ENCODE data around the gene ARHGEF28. TPM values are rescaled to one million over a fixed set of nuclear protein-coding genes. Genes with fewer than 3 reads are reported as not detected.

Gene ARHGEF28
- total RNA-seq, 1 donor from 2014 or later = 8.5 TPM

DNA sequence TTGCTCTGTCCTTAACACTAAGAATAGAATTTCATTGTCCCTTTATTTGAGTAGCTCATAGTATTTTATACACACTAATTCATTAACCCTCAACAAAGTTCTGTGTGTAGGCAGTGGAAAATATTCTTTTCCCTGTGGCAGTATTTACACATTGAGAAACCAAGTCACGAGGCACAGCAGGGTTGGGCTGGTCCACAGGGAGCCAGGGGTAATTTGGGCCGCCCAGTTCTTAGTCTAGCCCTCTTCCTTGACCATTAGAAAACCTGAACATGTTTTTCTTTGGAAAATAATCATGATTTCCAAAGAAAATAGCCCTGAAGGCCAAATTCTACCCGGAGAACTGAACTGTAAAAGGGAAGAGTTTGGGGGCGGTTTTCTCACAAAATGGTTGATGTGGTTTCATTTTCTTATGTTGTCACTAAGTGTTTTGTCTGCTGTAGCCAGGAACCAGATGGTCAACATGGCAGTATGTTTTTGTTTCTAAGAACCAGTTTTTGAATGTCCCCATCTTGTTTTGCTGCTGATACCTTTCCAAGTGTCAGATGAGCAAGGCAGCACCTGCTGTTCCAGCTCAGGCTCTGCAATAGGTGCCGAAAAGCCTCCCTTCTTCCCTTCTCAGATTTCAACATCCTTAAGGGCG lies 29.6 kb downstream of the ARHGEF28 start:
- no peak overlapping the region for H2AFZ ChIP-seq (ENCODE audit: low read depth, low read length)
- FAIRE-seq = no peak
- no peak overlapping the region for H3K4me3 ChIP-seq (ENCODE audit: insufficient read depth, low read depth, low read length)
- no peak overlapping the region for H3K9ac ChIP-seq (ENCODE audit: low read length)
- no peak overlapping the region for H3K4me3 Mint-ChIP-seq (ENCODE audit: unreplicated experiment)
- H3K36me3 ChIP-seq (ENCODE audit: insufficient read depth, low read length) = no peaks in the 10 kb centered on the region
- no peaks in the 10 kb centered on the region for H3K27me3 Mint-ChIP-seq (ENCODE audit: low read depth, unreplicated experiment)
- peaks cover 14% of the 10 kb centered on the region for H3K79me2 ChIP-seq (ENCODE audit: insufficient read depth, low read length)
- H3K27ac Mint-ChIP-seq (ENCODE audit: unreplicated experiment) = no peak overlapping the region
- peaks cover 2% of the 10 kb centered on the region for H3K36me3 Mint-ChIP-seq (ENCODE audit: low read depth, unreplicated experiment)
- no peaks in the 10 kb centered on the region for H3K27me3 ChIP-seq (ENCODE audit: insufficient read depth, low read length)
- no peaks in the 10 kb centered on the region for H3K9me3 ChIP-seq (ENCODE audit: insufficient read depth, low read depth, low read length)
- H3K4me1 Mint-ChIP-seq (ENCODE audit: low read depth, unreplicated experiment) = no peaks in the 10 kb centered on the region
- peaks cover 5% of the 10 kb centered on the region for H3K4me1 ChIP-seq (ENCODE audit: insufficient read depth, low read length)
- H4K20me1 ChIP-seq (ENCODE audit: insufficient read depth, low read length) = no peaks in the 10 kb centered on the region
- TF ChIP-seq, protein P1, sequence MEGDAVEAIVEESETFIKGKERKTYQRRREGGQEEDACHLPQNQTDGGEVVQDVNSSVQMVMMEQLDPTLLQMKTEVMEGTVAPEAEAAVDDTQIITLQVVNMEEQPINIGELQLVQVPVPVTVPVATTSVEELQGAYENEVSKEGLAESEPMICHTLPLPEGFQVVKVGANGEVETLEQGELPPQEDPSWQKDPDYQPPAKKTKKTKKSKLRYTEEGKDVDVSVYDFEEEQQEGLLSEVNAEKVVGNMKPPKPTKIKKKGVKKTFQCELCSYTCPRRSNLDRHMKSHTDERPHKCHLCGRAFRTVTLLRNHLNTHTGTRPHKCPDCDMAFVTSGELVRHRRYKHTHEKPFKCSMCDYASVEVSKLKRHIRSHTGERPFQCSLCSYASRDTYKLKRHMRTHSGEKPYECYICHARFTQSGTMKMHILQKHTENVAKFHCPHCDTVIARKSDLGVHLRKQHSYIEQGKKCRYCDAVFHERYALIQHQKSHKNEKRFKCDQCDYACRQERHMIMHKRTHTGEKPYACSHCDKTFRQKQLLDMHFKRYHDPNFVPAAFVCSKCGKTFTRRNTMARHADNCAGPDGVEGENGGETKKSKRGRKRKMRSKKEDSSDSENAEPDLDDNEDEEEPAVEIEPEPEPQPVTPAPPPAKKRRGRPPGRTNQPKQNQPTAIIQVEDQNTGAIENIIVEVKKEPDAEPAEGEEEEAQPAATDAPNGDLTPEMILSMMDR (IDR thresholded peaks at IDR 0.05; ENCODE audit: insufficient read depth, low read depth, low read length) = no peak
- TF ChIP-seq EZH2 (IDR thresholded peaks at IDR 0.05; ENCODE audit: insufficient read depth, low read length) = no peak
- H3K27ac ChIP-seq (ENCODE audit: low read depth, low read length) = no peak overlapping the region
- H3K4me2 ChIP-seq (ENCODE audit: low read length) = no peak overlapping the region
- DNase-seq (ENCODE audit: low read depth) = no peak
- no peaks in the 10 kb centered on the region for H3K9me3 Mint-ChIP-seq (ENCODE audit: unreplicated experiment)

DNA sequence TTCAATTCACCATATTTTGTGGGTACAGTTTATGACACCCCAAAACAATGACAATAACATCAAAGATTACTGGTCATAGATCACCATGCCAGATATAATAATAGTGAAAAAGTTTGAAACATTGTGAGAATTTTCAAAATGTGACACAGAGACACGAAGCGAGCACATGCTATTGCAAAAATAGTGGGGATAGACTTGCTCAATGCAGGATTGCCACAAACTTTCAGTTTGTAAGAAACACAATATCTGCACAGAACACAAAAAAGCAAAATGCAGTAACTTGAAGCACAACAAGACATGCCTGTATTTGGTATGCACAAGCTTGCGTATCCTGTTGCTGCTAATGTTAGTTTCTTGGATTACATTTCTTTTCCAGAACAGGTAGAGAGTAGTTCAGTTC lies 35.8 kb downstream of the ARHGEF28 start:
- Mint-ChIP-seq H3K36me3 (ENCODE audit: low read depth, unreplicated experiment) (no peaks in the 10 kb centered on the region), H3K4me1 (ENCODE audit: low read depth, unreplicated experiment) (peaks cover 6% of the 10 kb centered on the region), H3K4me3 (ENCODE audit: unreplicated experiment) (no peak overlapping the region), H3K9me3 (ENCODE audit: unreplicated experiment) (no peaks in the 10 kb centered on the region), H3K27ac (ENCODE audit: unreplicated experiment) (no peak overlapping the region), H3K27me3 (ENCODE audit: low read depth, unreplicated experiment) (no peaks in the 10 kb centered on the region)
- Histone ChIP-seq H3K36me3 (ENCODE audit: insufficient read depth, low read length) (no peaks in the 10 kb centered on the region), H3K4me3 (ENCODE audit: insufficient read depth, low read depth, low read length) (no peak overlapping the region), H3K27ac (ENCODE audit: low read depth, low read length) (no peak overlapping the region), H3K4me1 (ENCODE audit: insufficient read depth, low read length) (no peaks in the 10 kb centered on the region), H3K79me2 (ENCODE audit: insufficient read depth, low read length) (peaks cover 10% of the 10 kb centered on the region), H3K27me3 (ENCODE audit: insufficient read depth, low read length) (no peaks in the 10 kb centered on the region), H3K4me2 (ENCODE audit: low read length) (no peak overlapping the region), H2AFZ (ENCODE audit: low read depth, low read length) (no peak overlapping the region), H3K9ac (ENCODE audit: low read length) (no peak overlapping the region), H4K20me1 (ENCODE audit: insufficient read depth, low read length) (no peaks in the 10 kb centered on the region), H3K9me3 (ENCODE audit: insufficient read depth, low read depth, low read length) (no peaks in the 10 kb centered on the region)
- TF ChIP-seq EZH2 (IDR thresholded peaks at IDR 0.05; ENCODE audit: insufficient read depth, low read length) = no peak
- TF ChIP-seq, protein P1 (IDR thresholded peaks at IDR 0.05; ENCODE audit: insufficient read depth, low read depth, low read length) = no peak
- peak; percentile 29 for FAIRE-seq
- no peak for DNase-seq (ENCODE audit: low read depth)

DNA sequence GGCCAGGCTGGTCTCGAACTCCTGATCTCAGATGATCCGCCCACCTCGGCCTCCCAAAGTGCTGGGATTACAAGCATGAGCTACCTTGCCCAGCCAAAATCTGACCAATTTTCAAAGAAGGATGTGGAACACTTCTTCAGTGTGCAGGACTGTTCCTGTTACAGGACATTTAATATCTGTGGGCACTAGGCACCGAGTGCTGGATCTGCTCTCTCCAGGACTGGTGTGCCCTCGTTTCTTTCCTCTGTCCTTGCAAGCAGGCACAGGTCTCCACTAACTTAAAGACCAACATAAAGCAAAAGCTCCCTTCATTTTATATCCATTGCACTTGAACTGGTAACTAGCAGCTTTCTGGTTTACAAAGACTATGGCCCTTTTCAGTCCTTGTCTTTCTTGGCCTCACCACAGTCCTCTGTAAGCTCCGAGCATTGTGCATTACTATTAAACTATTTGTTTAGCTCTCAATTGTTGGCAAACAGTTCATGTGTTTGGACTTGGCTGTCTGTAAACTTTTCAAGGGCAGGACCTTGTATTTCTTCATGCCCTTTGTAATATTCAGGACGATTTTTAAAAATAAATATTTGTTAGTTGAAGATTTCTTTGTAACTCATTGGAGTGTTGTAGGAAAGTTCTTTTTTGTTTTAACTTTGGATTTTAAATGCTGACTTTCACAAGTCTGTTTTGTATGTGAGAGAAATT lies 37.3 kb downstream of the ARHGEF28 start:
- TF ChIP-seq, protein P1 (IDR thresholded peaks at IDR 0.05; ENCODE audit: insufficient read depth, low read depth, low read length) = no peak
- no peak for TF ChIP-seq EZH2 (IDR thresholded peaks at IDR 0.05; ENCODE audit: insufficient read depth, low read length)
- Histone ChIP-seq H3K27me3 (ENCODE audit: insufficient read depth, low read length) (no peaks in the 10 kb centered on the region), H2AFZ (ENCODE audit: low read depth, low read length) (no peak overlapping the region), H3K4me1 (ENCODE audit: insufficient read depth, low read length) (no peaks in the 10 kb centered on the region), H3K79me2 (ENCODE audit: insufficient read depth, low read length) (peaks cover 6% of the 10 kb centered on the region), H3K9me3 (ENCODE audit: insufficient read depth, low read depth, low read length) (no peaks in the 10 kb centered on the region), H3K9ac (ENCODE audit: low read length) (no peak overlapping the region), H3K36me3 (ENCODE audit: insufficient read depth, low read length) (no peaks in the 10 kb centered on the region), H3K4me3 (ENCODE audit: insufficient read depth, low read depth, low read length) (no peak overlapping the region), H3K27ac (ENCODE audit: low read depth, low read length) (no peak overlapping the region), H4K20me1 (ENCODE audit: insufficient read depth, low read length) (no peaks in the 10 kb centered on the region), H3K4me2 (ENCODE audit: low read length) (no peak overlapping the region)
- DNase-seq (ENCODE audit: low read depth) = no peak
- Mint-ChIP-seq H3K27ac (ENCODE audit: unreplicated experiment) (no peak overlapping the region), H3K4me3 (ENCODE audit: unreplicated experiment) (no peak overlapping the region), H3K4me1 (ENCODE audit: low read depth, unreplicated experiment) (peaks cover 6% of the 10 kb centered on the region), H3K9me3 (ENCODE audit: unreplicated experiment) (no peaks in the 10 kb centered on the region), H3K27me3 (ENCODE audit: low read depth, unreplicated experiment) (no peaks in the 10 kb centered on the region), H3K36me3 (ENCODE audit: low read depth, unreplicated experiment) (no peaks in the 10 kb centered on the region)
- no peak for FAIRE-seq
